Neural cell (in vitro differentiated cells): Measurements from ENCODE around the gene TRAPPC14. TPM values are rescaled to one million over a fixed set of nuclear protein-coding genes. Genes with fewer than 3 reads are reported as not detected.

Experiments used
- H2AFZ ChIP-seq: fragments of 200-600, 300-800 bp; sonication (generic), shearing (Covaris generic); 2 replicates; pipeline ENCODE4 v1.6.0; 2014; ENCODE audit warnings: low read depth, mild to moderate bottlenecking, antibody characterized with exemption, low read length, moderate library complexity
- H3F3A ChIP-seq: fragments of 200-600 bp; shearing (Covaris generic); 2 replicates; pipeline ENCODE4 v1.6.1; 2016; ENCODE audit warnings: mild to moderate bottlenecking, moderate library complexity, mixed read lengths, antibody characterized with exemption, low read length; ENCODE audit not compliant: insufficient read depth, poor library complexity, severe bottlenecking
- H3K27ac ChIP-seq: fragments of 200-600, 300-800 bp; sonication (generic), shearing (Covaris generic); 2 replicates; pipeline ENCODE4 v1.5.1; 2014; ENCODE audit warnings: mild to moderate bottlenecking, low read length, moderate library complexity
- H3K27me3 ChIP-seq: fragments of 300-800, 200-600 bp; sonication (generic), shearing (Covaris generic); 2 replicates; pipeline ENCODE4 v1.6.0; 2014; ENCODE audit warnings: mild to moderate bottlenecking, low read depth, low read length, moderate library complexity; ENCODE audit not compliant: insufficient read depth
- H3K36me3 ChIP-seq: fragments of 300-800, 200-600 bp; sonication (generic), shearing (Covaris generic); 2 replicates; pipeline ENCODE4 v1.5.1; 2014; ENCODE audit warnings: mild to moderate bottlenecking, antibody characterized with exemption, low read length, moderate library complexity; ENCODE audit not compliant: insufficient read depth
- H3K4me2 ChIP-seq: fragments of 300-800, 200-600 bp; sonication (generic), shearing (Covaris generic); 2 replicates; pipeline ENCODE4 v1.6.0; 2014; ENCODE audit warnings: mild to moderate bottlenecking, low read length
- H3K4me3 ChIP-seq: fragments of 300-800, 200-600 bp; sonication (generic), shearing (Covaris generic); 2 replicates; pipeline ENCODE4 v1.5.1; 2014; ENCODE audit warnings: mild to moderate bottlenecking, low read length, moderate library complexity
- H3K79me2 ChIP-seq: fragments of 200-600 bp; shearing (Covaris generic); replicated peaks from 2 replicates; pipeline ENCODE4 v1.6.0; 2014; ENCODE audit warnings: mild to moderate bottlenecking, low read length, moderate library complexity; ENCODE audit not compliant: insufficient read depth
- H3K9ac ChIP-seq: fragments of 300-800, 200-600 bp; sonication (generic), shearing (Covaris generic); 2 replicates; pipeline ENCODE4 v1.6.1; 2016; ENCODE audit warnings: mild to moderate bottlenecking, low read length, mixed read lengths
- H3K9me2 ChIP-seq: fragments of 200-600 bp; shearing (Covaris generic); 2 replicates; pipeline ENCODE4 v1.6.1; 2016; ENCODE audit warnings: mild to moderate bottlenecking, low read length, mixed read lengths; ENCODE audit not compliant: insufficient read depth
- H3K9me3 ChIP-seq: fragments of 200-600, 300-800 bp; sonication (generic), shearing (Covaris generic); 2 replicates; pipeline ENCODE4 v1.6.1; 2016; ENCODE audit warnings: mild to moderate bottlenecking, mixed run types, low read length, moderate library complexity, mixed read lengths
- H4K20me1 ChIP-seq: fragments of 200-600 bp; shearing (Covaris generic); 2 replicates; pipeline ENCODE4 v1.6.1; 2016; ENCODE audit warnings: mild to moderate bottlenecking, mixed run types; ENCODE audit not compliant: insufficient read depth
- CTCF ChIP-seq: fragments of 450-650 bp; IDR thresholded peaks from 2 replicates; pipeline ENCODE4 v1.5.1; 2014; ENCODE audit warnings: antibody characterized with exemption, mild to moderate bottlenecking, moderate library complexity; ENCODE audit not compliant: poor library complexity, severe bottlenecking
- EP300 ChIP-seq: fragments of 450-650 bp; conservative IDR thresholded peaks from 2 replicates; pipeline ENCODE4 v1.6.1; 2014; ENCODE audit warnings: antibody characterized with exemption, mild to moderate bottlenecking, moderate library complexity; ENCODE audit not compliant: poor library complexity, severe bottlenecking
- EZH2 ChIP-seq: fragments of 200-600, 300-800 bp; shearing (Covaris generic), sonication (generic); IDR thresholded peaks from 2 replicates; pipeline ENCODE4 v1.6.1; 2014; ENCODE audit warnings: antibody characterized with exemption, low read length, borderline replicate concordance, mild to moderate bottlenecking; ENCODE audit not compliant: insufficient read depth, poor library complexity, severe bottlenecking
- MXI1 ChIP-seq: fragments of 450-650 bp; conservative IDR thresholded peaks from 2 replicates; pipeline ENCODE4 v1.6.1; 2014; ENCODE audit warnings: antibody characterized with exemption, mild to moderate bottlenecking; ENCODE audit not compliant: poor library complexity, severe bottlenecking
- POLR2AphosphoS5 ChIP-seq: IDR thresholded peaks from 2 replicates; pipeline ENCODE4 v1.6.1; 2012
- RAD21 ChIP-seq: fragments of 450-650 bp; conservative IDR thresholded peaks from 2 replicates; pipeline ENCODE4 v1.6.1; 2014; ENCODE audit warnings: antibody characterized with exemption, mild to moderate bottlenecking, moderate library complexity
- REST ChIP-seq: IDR thresholded peaks from 2 replicates; pipeline ENCODE4 v1.6.1; 2012; ENCODE audit warnings: borderline replicate concordance
- SMC3 ChIP-seq: fragments of 450-650 bp; conservative IDR thresholded peaks from 2 replicates; pipeline ENCODE4 v1.6.1; 2014; ENCODE audit warnings: antibody characterized with exemption, mild to moderate bottlenecking, moderate library complexity; ENCODE audit not compliant: poor library complexity
- TAF1 ChIP-seq: IDR thresholded peaks from 2 replicates; pipeline ENCODE4 v1.6.1; 2012; ENCODE audit warnings: low read depth
- polyA plus RNA-seq: library from polyadenylated mRNA; depleted of rRNA; stranded (reverse); fragments of >200 nt; gene quantifications from 2 replicates; pipeline ENCODE4 v1.2.3, GENCODE V29; 2014

The TRAPPC14 gene
- polyA plus RNA-seq, 1 donor from 2014 or later, result 26.7 TPM

GRCh38 chr7:100155553-100156317 lies 2.8 kb downstream of the TRAPPC14 start:
- H3K27ac ChIP-seq, result no peak overlapping the region
- H3K4me2 ChIP-seq, result no peak overlapping the region
- no peak overlapping the region for H2AFZ ChIP-seq
- no peaks in the 10 kb centered on the region for H4K20me1 ChIP-seq
- H3K9me3 ChIP-seq, result no peaks in the 10 kb centered on the region
- H3K36me3 ChIP-seq, result no peaks in the 10 kb centered on the region
- TF ChIP-seq RAD21, result no peak
- TF ChIP-seq EP300, result no peak
- no peak for TF ChIP-seq POLR2AphosphoS5
- no peak for TF ChIP-seq TAF1
- TF ChIP-seq CTCF, result no peak
- no peak for TF ChIP-seq SMC3
- no peak for TF ChIP-seq EZH2
- no peak for TF ChIP-seq REST
- TF ChIP-seq MXI1, result no peak
- H3F3A ChIP-seq, result no peaks in the 10 kb centered on the region
- no peaks in the 10 kb centered on the region for H3K9me2 ChIP-seq
- H3K79me2 ChIP-seq, result no peaks in the 10 kb centered on the region
- H3K4me3 ChIP-seq, result no peak overlapping the region
- no peak overlapping the region for H3K9ac ChIP-seq
- H3K27me3 ChIP-seq, result no peaks in the 10 kb centered on the region

GRCh38 chr7:100154651-100155491 lies 3.7 kb downstream of the TRAPPC14 start:
- Histone ChIP-seq H3K9me2 (no peaks in the 10 kb centered on the region), H4K20me1 (no peaks in the 10 kb centered on the region), H3K4me3 (no peak overlapping the region), H2AFZ (no peak overlapping the region), H3K9ac (no peak overlapping the region), H3K4me2 (no peak overlapping the region), H3K27ac (no peak overlapping the region), H3K36me3 (no peaks in the 10 kb centered on the region), H3K79me2 (peaks cover 5% of the 10 kb centered on the region), H3K9me3 (no peaks in the 10 kb centered on the region), H3F3A (no peaks in the 10 kb centered on the region), H3K27me3 (no peaks in the 10 kb centered on the region)
- TF ChIP-seq EP300 (no peak), SMC3 (no peak), EZH2 (no peak), REST (no peak), RAD21 (no peak), TAF1 (no peak), MXI1 (no peak), CTCF (no peak), POLR2AphosphoS5 (no peak)
